CD4-positive, alpha-beta memory T cell (primary cell): ENCODE results near the gene ERC2. TPM values are rescaled to one million over a fixed set of nuclear protein-coding genes. Genes with fewer than 3 reads are reported as not detected.

ENCODE experiments used
- CTCF ChIA-PET: fragments of 350-600 bp; sonication (Branson Sonifier 250); formaldehyde crosslinking; loops from one replicate; lab custom pipeline; 2021; ENCODE audit warnings: inconsistent platforms; ENCODE audit not compliant: partially characterized antibody; lab: Charles Lee
- POLR2A ChIA-PET: fragments of 350-600 bp; sonication (Branson Sonifier 250); formaldehyde crosslinking; loops from one replicate; lab custom pipeline; 2021; ENCODE audit not compliant: partially characterized antibody; lab: Charles Lee
- DNase-seq, 5 donors: peaks; one replicate each; pipeline versions ENCODE4 v3.0.0 to v3.0.0-alpha.2; 2020 to 2022; ENCODE audit warnings: mixed read lengths in 1 of 5
- H3K27ac ChIP-seq: one replicate; pipeline ENCODE4 v1.7.0; 2013; ENCODE audit warnings: low read depth, low read length
- H3K27me3 ChIP-seq: 2 replicates; pipeline ENCODE4 v1.7.0; 2013; ENCODE audit warnings: mild to moderate bottlenecking, low read length, moderate library complexity; ENCODE audit not compliant: insufficient read depth
- H3K36me3 ChIP-seq: 2 replicates; pipeline ENCODE4 v1.7.0; 2013; ENCODE audit warnings: mild to moderate bottlenecking, low read length, moderate library complexity; ENCODE audit not compliant: insufficient read depth
- H3K4me1 ChIP-seq: 2 replicates; pipeline ENCODE4 v1.7.0; 2013; ENCODE audit warnings: mild to moderate bottlenecking, low read length, moderate library complexity; ENCODE audit not compliant: insufficient read depth
- H3K4me3 ChIP-seq, 2 donors: one replicate each; pipeline ENCODE4 v1.7.0; 2013; ENCODE audit warnings: low read length in 2 of 2, mild to moderate bottlenecking in 1 of 2
- H3K9me3 ChIP-seq, 2 donors: one replicate each; pipeline ENCODE4 v1.7.0; 2013; ENCODE audit warnings: low read length in 2 of 2, control low read depth in 1 of 2; ENCODE audit not compliant: control insufficient read depth in 1 of 2
- H3K27ac Mint-ChIP-seq, 7 donors: one replicate each; pipeline ENCODE4 v1.8.0; 2020 to 2021; ENCODE audit warnings: mixed read lengths in 7 of 7, mild to moderate bottlenecking in 6 of 7, inconsistent platforms in 3 of 7, moderate library complexity in 3 of 7
- H3K27me3 Mint-ChIP-seq, 2 donors: one replicate each; pipeline ENCODE4 v1.8.0; 2020 to 2021; ENCODE audit warnings: mixed read lengths in 2 of 2
- H3K36me3 Mint-ChIP-seq, 2 donors: one replicate each; pipeline ENCODE4 v1.8.0; 2020 to 2021; ENCODE audit warnings: mixed read lengths in 2 of 2, inconsistent platforms in 1 of 2, mild to moderate bottlenecking in 1 of 2
- H3K4me1 Mint-ChIP-seq, 4 donors: one replicate each; pipeline ENCODE4 v1.8.0; 2020 to 2021; ENCODE audit warnings: mixed read lengths in 4 of 4, mild to moderate bottlenecking in 1 of 4
- H3K4me3 Mint-ChIP-seq, 8 donors: one replicate each; pipeline ENCODE4 v1.8.0; 2020 to 2021; ENCODE audit warnings: mixed read lengths in 8 of 8, mild to moderate bottlenecking in 7 of 8, moderate library complexity in 6 of 8, inconsistent platforms in 3 of 8
- H3K9me3 Mint-ChIP-seq, 8 donors: one replicate each; pipeline ENCODE4 v1.8.0; 2020 to 2021; ENCODE audit warnings: mixed read lengths in 8 of 8, mild to moderate bottlenecking in 5 of 8, inconsistent platforms in 3 of 8, moderate library complexity in 1 of 8
- intact Hi-C: fragments of 100-400 bp; cut with micrococcal nuclease; formaldehyde crosslinking; loops from one replicate; pipeline ENCODE4 v1.15.1; 2023
- polyA plus RNA-seq, 2 donors: library from polyadenylated mRNA; unstranded; fragments of 300-500 nt; fragmentation: Illumina TruSeq; gene quantifications; one replicate each; pipeline ENCODE4 v1.2.3, GENCODE V29; 2021
- total RNA-seq, 2 experiments: library from RNA; stranded (reverse); gene quantifications; one replicate each; pipeline ENCODE4 v1.2.3, GENCODE V29; 2021

ERC2 gene
- total and polyA plus RNA-seq, 4 experiments from 2014 or later, result not detected

DNA sequence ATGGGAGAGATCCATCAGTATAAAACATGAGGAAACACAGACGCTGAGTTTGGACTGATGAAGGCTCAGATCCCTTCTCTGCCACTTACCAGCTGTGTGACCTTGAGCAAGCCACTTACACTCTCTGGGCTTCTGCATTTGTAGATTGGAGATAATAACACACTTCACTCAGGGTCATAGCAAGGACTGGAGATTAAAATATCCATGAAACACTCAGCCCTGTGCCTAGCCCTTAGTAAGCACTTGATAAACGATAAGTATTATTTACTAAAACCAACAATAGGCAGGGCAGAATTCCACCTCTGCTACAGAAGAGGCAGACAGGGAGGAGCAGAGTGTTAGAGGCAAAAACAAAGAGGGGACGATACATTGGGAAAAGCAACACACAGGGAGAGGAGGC is 560.7 kb downstream of the ERC2 start:
- intact Hi-C loops, result no loop called here
- no peak overlapping the region for H3K27ac ChIP-seq
- H3K27me3 Mint-ChIP-seq, result no peaks in the 10 kb centered on the region
- DNase-seq, result no peak
- no peaks in the 10 kb centered on the region for H3K4me1 ChIP-seq
- no peaks in the 10 kb centered on the region for H3K9me3 ChIP-seq
- H3K36me3 Mint-ChIP-seq, result no peaks in the 10 kb centered on the region
- peaks cover 0 to 6% (median under 1%) of the 10 kb centered on the region in 8 donors for H3K9me3 Mint-ChIP-seq
- H3K36me3 ChIP-seq, result no peaks in the 10 kb centered on the region
- POLR2A ChIA-PET, result no interaction called here
- no peaks in the 10 kb centered on the region for H3K27me3 ChIP-seq
- CTCF ChIA-PET, result no interaction called here
- H3K27ac Mint-ChIP-seq, result no peak overlapping the region
- no peak overlapping the region for H3K4me3 ChIP-seq
- H3K4me3 Mint-ChIP-seq, result no peak overlapping the region
- H3K4me1 Mint-ChIP-seq, result no peaks in the 10 kb centered on the region

- no peak overlapping the region for H3K27ac Mint-ChIP-seq
- H3K4me3 Mint-ChIP-seq, result no peak overlapping the region
- Histone ChIP-seq H3K9me3 (no peaks in the 10 kb centered on the region), H3K36me3 (no peaks in the 10 kb centered on the region), H3K4me3 (no peak overlapping the region), H3K27ac (no peak overlapping the region), H3K27me3 (no peaks in the 10 kb centered on the region), H3K4me1 (no peaks in the 10 kb centered on the region)
- peaks cover 0 to 6% (median 1%) of the 10 kb centered on the region in 8 donors for H3K9me3 Mint-ChIP-seq
- POLR2A ChIA-PET, result no interaction called here
- no peaks in the 10 kb centered on the region for H3K4me1 Mint-ChIP-seq
- no peaks in the 10 kb centered on the region for H3K27me3 Mint-ChIP-seq
- CTCF ChIA-PET, result no interaction called here
- DNase-seq, result no peak
- H3K36me3 Mint-ChIP-seq, result no peaks in the 10 kb centered on the region
- intact Hi-C loops, result no loop called here
Observed at GRCh38 chr3:55906896-55907295, 561.4 kb downstream of the ERC2 start.

- Histone ChIP-seq H3K27me3 (no peaks in the 10 kb centered on the region), H3K27ac (no peak overlapping the region)
Observed at GRCh38 chr3:55904716-55905115, 563.6 kb downstream of the ERC2 start.

DNA sequence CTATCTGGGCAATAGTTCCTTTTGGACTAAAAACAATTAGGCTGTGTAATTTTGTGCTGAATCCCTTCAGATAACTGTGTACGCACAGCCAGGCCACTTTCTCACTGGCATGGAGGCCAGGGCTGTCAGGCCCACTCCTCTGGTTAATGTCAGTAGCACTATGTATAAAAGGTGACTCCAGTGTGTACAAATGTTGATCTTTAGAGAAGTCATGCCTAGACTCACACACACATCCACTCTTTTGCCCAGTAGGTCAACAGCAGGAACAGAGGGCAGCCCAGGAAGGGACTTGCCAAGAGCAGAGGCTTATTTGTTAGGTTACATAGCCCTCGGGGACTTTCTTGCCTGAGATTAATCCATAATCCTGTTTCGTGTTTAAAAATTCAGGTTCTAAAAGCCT is 564.6 kb downstream of the ERC2 start:
- intact Hi-C loops, result no loop called here
- Histone ChIP-seq H3K4me3 (no peak overlapping the region), H3K27ac (no peak overlapping the region), H3K27me3 (no peaks in the 10 kb centered on the region), H3K9me3 (no peaks in the 10 kb centered on the region), H3K4me1 (no peaks in the 10 kb centered on the region), H3K36me3 (no peaks in the 10 kb centered on the region)
- H3K4me1 Mint-ChIP-seq, result no peaks in the 10 kb centered on the region
- peaks cover 0 to 6% (median under 1%) of the 10 kb centered on the region in 8 donors for H3K9me3 Mint-ChIP-seq
- H3K27me3 Mint-ChIP-seq, result no peaks in the 10 kb centered on the region
- ChIA-PET POLR2A (no interaction called here), CTCF (no interaction called here)
- H3K27ac Mint-ChIP-seq, result no peak overlapping the region
- no peaks in the 10 kb centered on the region for H3K36me3 Mint-ChIP-seq
- DNase-seq, result no peak
- no peak overlapping the region for H3K4me3 Mint-ChIP-seq

More at GRCh38 chr3:55904716-55905115, 563.6 kb downstream of the ERC2 start:
- Mint-ChIP-seq H3K4me3 (no peak overlapping the region), H3K4me1 (no peaks in the 10 kb centered on the region), H3K27ac (no peak overlapping the region), H3K27me3 (no peaks in the 10 kb centered on the region), H3K9me3 (peaks cover 0 to 6% (median under 1%) of the 10 kb centered on the region in 8 donors), H3K36me3 (no peaks in the 10 kb centered on the region)
- ChIA-PET CTCF (no interaction called here), POLR2A (no interaction called here)
- H3K9me3 ChIP-seq, result no peaks in the 10 kb centered on the region
- no peaks in the 10 kb centered on the region for H3K36me3 ChIP-seq
- no peak for DNase-seq
- no peaks in the 10 kb centered on the region for H3K4me1 ChIP-seq
- no peak overlapping the region for H3K4me3 ChIP-seq
- intact Hi-C loops, result no loop called here

DNA sequence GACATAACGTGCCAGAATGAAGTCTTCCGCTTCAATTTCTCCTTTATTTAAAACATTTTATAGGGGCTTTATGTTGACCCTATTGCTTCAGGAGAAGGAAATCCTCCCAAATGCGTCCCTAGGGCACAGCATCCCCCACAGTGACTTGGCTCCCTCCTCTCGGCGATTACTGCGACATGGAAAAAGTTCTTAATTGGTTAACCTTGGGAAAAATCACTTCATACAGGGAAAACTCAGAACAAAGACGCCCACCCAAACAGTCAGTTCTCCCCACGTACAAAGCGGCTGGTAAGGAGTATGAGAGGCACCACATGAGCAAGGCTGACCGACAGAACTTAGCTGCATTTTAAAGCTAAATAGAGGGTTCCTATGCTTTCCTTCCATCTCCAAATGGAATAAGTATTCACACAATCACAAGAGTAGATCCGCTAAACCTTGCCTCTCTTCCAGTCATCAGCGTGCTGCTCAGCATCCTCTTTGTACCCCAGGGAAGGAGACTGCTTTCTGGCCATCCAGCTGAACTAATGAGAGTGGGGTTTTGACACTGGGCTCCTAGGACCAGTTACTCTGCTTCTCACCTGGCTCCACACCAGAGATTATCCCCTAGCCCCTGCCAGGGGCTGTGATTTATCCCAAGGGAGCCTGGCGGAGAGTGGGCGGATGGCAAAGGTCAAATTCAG is 565.9 kb downstream of the ERC2 start:
- Mint-ChIP-seq H3K4me1 (no peaks in the 10 kb centered on the region), H3K27me3 (no peaks in the 10 kb centered on the region), H3K27ac (no peak overlapping the region), H3K9me3 (peaks cover 0 to 6% (median under 1%) of the 10 kb centered on the region in 8 donors), H3K36me3 (no peaks in the 10 kb centered on the region), H3K4me3 (no peak overlapping the region)
- Histone ChIP-seq H3K4me3 (no peak overlapping the region), H3K9me3 (no peaks in the 10 kb centered on the region), H3K4me1 (no peaks in the 10 kb centered on the region), H3K27ac (no peak overlapping the region), H3K36me3 (no peaks in the 10 kb centered on the region), H3K27me3 (no peaks in the 10 kb centered on the region)
- no peak for DNase-seq
- ChIA-PET POLR2A (no interaction called here), CTCF (no interaction called here)
- intact Hi-C loops, result no loop called here

- POLR2A ChIA-PET, result no interaction called here
- peaks cover 0 to 6% (median 0%) of the 10 kb centered on the region in 8 donors for H3K9me3 Mint-ChIP-seq
- no peak for DNase-seq
Observed at GRCh38 chr3:55899887-55900286, 568.4 kb downstream of the ERC2 start.

DNA sequence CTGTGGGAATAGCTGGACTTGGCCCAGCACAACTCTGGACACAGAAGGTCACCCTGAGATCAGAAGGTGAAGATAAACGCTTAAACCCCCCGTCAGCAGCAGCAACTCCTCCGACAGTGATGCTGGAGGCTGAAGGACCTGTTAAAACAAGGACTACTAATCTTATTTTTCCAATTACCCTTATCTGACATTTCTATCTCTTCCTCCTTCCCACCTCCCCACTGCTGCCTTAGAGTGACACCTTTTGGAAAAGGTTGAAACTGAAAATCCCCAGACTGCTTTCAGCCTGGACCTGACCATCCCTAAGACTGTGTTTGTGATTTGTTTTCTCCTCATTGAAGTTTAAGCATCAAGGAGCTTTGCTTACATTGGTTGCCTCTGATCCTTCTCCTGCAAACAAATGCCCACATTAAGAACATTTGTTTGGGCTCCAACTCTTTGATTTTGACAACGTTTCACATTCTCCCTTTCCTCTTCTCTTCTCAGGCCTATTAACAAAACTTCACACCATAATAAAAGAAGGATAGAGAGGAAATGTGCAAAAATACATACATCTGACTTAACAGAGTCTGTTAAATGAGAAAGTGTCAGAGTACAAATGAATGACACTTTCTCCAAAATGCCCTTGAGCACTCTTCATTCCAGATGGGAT is 570.6 kb downstream of the ERC2 start:
- Histone ChIP-seq H3K4me1 (no peaks in the 10 kb centered on the region), H3K4me3 (no peak overlapping the region), H3K9me3 (no peaks in the 10 kb centered on the region), H3K27ac (no peak overlapping the region), H3K36me3 (no peaks in the 10 kb centered on the region), H3K27me3 (no peaks in the 10 kb centered on the region)
- Mint-ChIP-seq H3K27me3 (no peaks in the 10 kb centered on the region), H3K9me3 (peaks cover 0 to 2% (median 0%) of the 10 kb centered on the region in 8 donors), H3K4me1 (no peaks in the 10 kb centered on the region), H3K27ac (no peak overlapping the region), H3K36me3 (no peaks in the 10 kb centered on the region), H3K4me3 (no peak overlapping the region)
- no peak for DNase-seq
- ChIA-PET POLR2A (no interaction called here), CTCF (no interaction called here)
- intact Hi-C loops, result no loop called here

More at GRCh38 chr3:55899887-55900286, 568.4 kb downstream of the ERC2 start:
- CTCF ChIA-PET, result no interaction called here
- Histone ChIP-seq H3K9me3 (no peaks in the 10 kb centered on the region), H3K4me3 (no peak overlapping the region), H3K27me3 (no peaks in the 10 kb centered on the region), H3K4me1 (no peaks in the 10 kb centered on the region), H3K36me3 (no peaks in the 10 kb centered on the region), H3K27ac (no peak overlapping the region)
- no peaks in the 10 kb centered on the region for H3K27me3 Mint-ChIP-seq
- H3K4me3 Mint-ChIP-seq, result no peak overlapping the region
- no peaks in the 10 kb centered on the region for H3K4me1 Mint-ChIP-seq
- no peaks in the 10 kb centered on the region for H3K36me3 Mint-ChIP-seq
- intact Hi-C loops, result no loop called here
- no peak overlapping the region for H3K27ac Mint-ChIP-seq
